ENCODE measurements around the gene NR2C2. TPM values are rescaled to one million over a fixed set of nuclear protein-coding genes. Genes with fewer than 3 reads are reported as not detected.

NR2C2 gene
- total and polyA plus RNA-seq, 10 of the 15 experiments (the other 5 are each of a cell fraction or from before 2014, with no cell fraction given): 2.7 to 30.3 (median 18.3) TPM

- TF ChIP-seq CEBPB (IDR thresholded peaks at IDR 0.05; ENCODE audit: borderline replicate concordance in 1 of 2, low read depth in 2 of 2, low read length in 2 of 2): no peak
- no peak for TF ChIP-seq E4F1 (IDR thresholded peaks at IDR 0.05; ENCODE audit: borderline replicate concordance, partially characterized antibody)
- TF ChIP-seq SPI1 (IDR thresholded peaks at IDR 0.05; ENCODE audit: borderline replicate concordance, insufficient read depth, low read depth, low read length): peak; percentile 100
- no peak for TF ChIP-seq POLR2AphosphoS2 (IDR thresholded peaks at IDR 0.05; ENCODE audit: low read depth, low read length)
- peak; percentile 98 for TF ChIP-seq NR2F1 (conservative IDR thresholded peaks at IDR 0.05)
- no peak for TF ChIP-seq STAT1 (conservative IDR thresholded peaks at IDR 0.05)
- no peak for TF ChIP-seq ELK1 (IDR thresholded peaks at IDR 0.05; ENCODE audit: low read depth, low read length)
- TF ChIP-seq PAX5 (IDR thresholded peaks at IDR 0.05; ENCODE audit: borderline replicate concordance, low read depth, low read length): peak; percentile 89; the same call in 1 of the 2 replicates
- TF ChIP-seq HCFC1 (IDR thresholded peaks at IDR 0.05; ENCODE audit: low read length): no peak
- no peak for TF ChIP-seq ZNF592 (IDR thresholded peaks at IDR 0.05)
- TF ChIP-seq BMI1 (IDR thresholded peaks at IDR 0.05; ENCODE audit: borderline replicate concordance): no peak
- 0 out of 2 replicates have a peak, but pooled peaks have one; percentile 38 for TF ChIP-seq FOXM1 (IDR thresholded peaks at IDR 0.05; ENCODE audit: low read depth, low read length)
- TF ChIP-seq SREBF1 (IDR thresholded peaks at IDR 0.05; ENCODE audit: low read length): no peak
- no peak for TF ChIP-seq E2F8 (IDR thresholded peaks at IDR 0.05; ENCODE audit: low read depth, partially characterized antibody)
- TF ChIP-seq NFYB (IDR thresholded peaks at IDR 0.05; ENCODE audit: insufficient read depth, low read depth, low read length): 0 out of 2 replicates have a peak, but pooled peaks have one; percentile 11
- no peak for TF ChIP-seq STAT3 (IDR thresholded peaks at IDR 0.05; ENCODE audit: low read depth, low read length)
- no peak for TF ChIP-seq IRF3 (IDR thresholded peaks at IDR 0.05)
Observed at GRCh38 chr3:15050405-15051092, 103.2 kb downstream of the NR2C2 start (continued).
